OCI-LY1 (cell line): Measurements from ENCODE around the gene MCC.

Experiments used
- EZH2 ChIP-seq: fragments of 200-600 bp; sonication (generic), shearing (Covaris generic); IDR thresholded peaks from 2 replicates; pipeline ENCODE4 v1.8.0; 2017; ENCODE audit warnings: borderline replicate concordance, mixed run types, mild to moderate bottlenecking, antibody characterized with exemption, low read length, moderate library complexity, mixed read lengths
- TF ChIP-seq, protein P1 (sequence below): fragments of 200-600 bp; sonication (generic), shearing (Covaris generic); IDR thresholded peaks from 2 replicates; pipeline ENCODE4 v1.5.1; 2017; ENCODE audit warnings: mild to moderate bottlenecking, antibody characterized with exemption, low read length, moderate library complexity, mixed read lengths

GRCh38 chr5:113378514-113378913, 109.7 kb downstream of the MCC start:
- TF ChIP-seq, protein P1, sequence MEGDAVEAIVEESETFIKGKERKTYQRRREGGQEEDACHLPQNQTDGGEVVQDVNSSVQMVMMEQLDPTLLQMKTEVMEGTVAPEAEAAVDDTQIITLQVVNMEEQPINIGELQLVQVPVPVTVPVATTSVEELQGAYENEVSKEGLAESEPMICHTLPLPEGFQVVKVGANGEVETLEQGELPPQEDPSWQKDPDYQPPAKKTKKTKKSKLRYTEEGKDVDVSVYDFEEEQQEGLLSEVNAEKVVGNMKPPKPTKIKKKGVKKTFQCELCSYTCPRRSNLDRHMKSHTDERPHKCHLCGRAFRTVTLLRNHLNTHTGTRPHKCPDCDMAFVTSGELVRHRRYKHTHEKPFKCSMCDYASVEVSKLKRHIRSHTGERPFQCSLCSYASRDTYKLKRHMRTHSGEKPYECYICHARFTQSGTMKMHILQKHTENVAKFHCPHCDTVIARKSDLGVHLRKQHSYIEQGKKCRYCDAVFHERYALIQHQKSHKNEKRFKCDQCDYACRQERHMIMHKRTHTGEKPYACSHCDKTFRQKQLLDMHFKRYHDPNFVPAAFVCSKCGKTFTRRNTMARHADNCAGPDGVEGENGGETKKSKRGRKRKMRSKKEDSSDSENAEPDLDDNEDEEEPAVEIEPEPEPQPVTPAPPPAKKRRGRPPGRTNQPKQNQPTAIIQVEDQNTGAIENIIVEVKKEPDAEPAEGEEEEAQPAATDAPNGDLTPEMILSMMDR, result no peak
- no peak for TF ChIP-seq EZH2
